GM10847 (cell line): ENCODE measurements around the gene RAPGEF5.

Experiments used
- POLR2A ChIP-seq: IDR thresholded peaks from 2 replicates; pipeline ENCODE4 v1.6.1; 2011; ENCODE audit not compliant: insufficient read length; ENCODE audit errors: extremely low read depth

RAPGEF5 gene

GRCh38 chr7:22088827-22089226 is 268.1 kb downstream of the RAPGEF5 start:
- TF ChIP-seq POLR2A: no peak

GRCh38 chr7:22087861-22088260 is 269.1 kb downstream of the RAPGEF5 start:
- no peak for TF ChIP-seq POLR2A

- no peak for TF ChIP-seq POLR2A
Observed at GRCh38 chr7:22083704-22084240, 273.2 kb downstream of the RAPGEF5 start.

- TF ChIP-seq POLR2A: no peak
Observed at GRCh38 chr7:22082886-22083703, 273.9 kb downstream of the RAPGEF5 start.

GRCh38 chr7:22082553-22082885 is 274.4 kb downstream of the RAPGEF5 start:
- TF ChIP-seq POLR2A: no peak

GRCh38 chr7:22075561-22075960 is 281.4 kb downstream of the RAPGEF5 start:
- no peak for TF ChIP-seq POLR2A

- TF ChIP-seq POLR2A: no peak
Observed at GRCh38 chr7:22074897-22075296, 282.1 kb downstream of the RAPGEF5 start.
